DND-41 (cell line): ENCODE results near the gene MS4A4E.
"Not testable (repeated sequence)": the region's sequence is repeated elsewhere in the genome, so short reads cannot be mapped to it uniquely, and the experiment has no call there.

ENCODE experiments used
- ATAC-seq: fragments of 200-7000 bp; cut with Tn5 transposase; 3 replicates; pipeline ENCODE4 v1.9.1; 2021; ENCODE audit warnings: low read depth; ENCODE audit not compliant: insufficient read depth
- DNase-seq: peaks from one replicate; pipeline ENCODE4 v3.0.0-alpha.2; 2020
- H2AFZ ChIP-seq: 2 replicates; pipeline ENCODE4 v1.6.0; 2012; ENCODE audit warnings: low read depth, low read length
- H3K27ac ChIP-seq: 2 replicates; pipeline ENCODE4 v1.5.1; 2012; ENCODE audit warnings: low read length, inconsistent platforms
- H3K27me3 ChIP-seq: fragments of 200-600 bp; sonication (generic); 2 replicates; pipeline ENCODE4 v1.6.0; 2012; ENCODE audit warnings: low read length, mild to moderate bottlenecking, inconsistent platforms; ENCODE audit not compliant: insufficient read depth, poor library complexity
- H3K36me3 ChIP-seq: 2 replicates; pipeline ENCODE4 v1.5.1; 2012; ENCODE audit warnings: low read length, inconsistent platforms; ENCODE audit not compliant: insufficient read depth
- H3K4me1 ChIP-seq: 2 replicates; pipeline ENCODE4 v1.5.1; 2012; ENCODE audit warnings: mild to moderate bottlenecking, low read length; ENCODE audit not compliant: insufficient read depth
- H3K4me2 ChIP-seq: 2 replicates; pipeline ENCODE4 v1.6.0; 2012; ENCODE audit warnings: mild to moderate bottlenecking, moderate library complexity, low read length, inconsistent platforms; ENCODE audit not compliant: insufficient read depth
- H3K4me3 ChIP-seq, 2 experiments: fragments of 200-600 bp in 1 of 2; shearing (Covaris generic) in 1 of 2; 2 replicates each; pipeline ENCODE4 v1.5.1; 2012 to 2016; ENCODE audit warnings: inconsistent platforms in 2 of 2, low read length in 2 of 2, mild to moderate bottlenecking in 2 of 2, low read depth in 1 of 2, moderate library complexity in 1 of 2
- H3K79me2 ChIP-seq: 2 replicates; pipeline ENCODE4 v1.6.0; 2012; ENCODE audit warnings: low read length, inconsistent platforms; ENCODE audit not compliant: insufficient read depth
- H3K9ac ChIP-seq: 2 replicates; pipeline ENCODE4 v1.6.0; 2012; ENCODE audit warnings: low read depth, mild to moderate bottlenecking, inconsistent platforms, low read length, moderate library complexity
- H3K9me3 ChIP-seq: 2 replicates; pipeline ENCODE4 v1.5.1; 2012; ENCODE audit warnings: low read length, moderate library complexity, mild to moderate bottlenecking, inconsistent platforms; ENCODE audit not compliant: insufficient read depth, severe bottlenecking
- H4K20me1 ChIP-seq: 2 replicates; pipeline ENCODE4 v1.6.0; 2012; ENCODE audit warnings: low read length; ENCODE audit not compliant: insufficient read depth
- EZH2 ChIP-seq: IDR thresholded peaks from 3 replicates; pipeline ENCODE4 v1.6.1; 2012; ENCODE audit warnings: borderline replicate concordance, low read depth, mild to moderate bottlenecking, moderate library complexity, low read length, inconsistent platforms; ENCODE audit not compliant: severe bottlenecking
- TF ChIP-seq, protein P1 (sequence below): IDR thresholded peaks from 2 replicates; pipeline ENCODE4 v1.5.1; 2012; ENCODE audit warnings: borderline replicate concordance, low read length, moderate library complexity, mild to moderate bottlenecking; ENCODE audit not compliant: poor library complexity, severe bottlenecking; ENCODE audit errors: extremely low read depth

MS4A4E gene

DNA sequence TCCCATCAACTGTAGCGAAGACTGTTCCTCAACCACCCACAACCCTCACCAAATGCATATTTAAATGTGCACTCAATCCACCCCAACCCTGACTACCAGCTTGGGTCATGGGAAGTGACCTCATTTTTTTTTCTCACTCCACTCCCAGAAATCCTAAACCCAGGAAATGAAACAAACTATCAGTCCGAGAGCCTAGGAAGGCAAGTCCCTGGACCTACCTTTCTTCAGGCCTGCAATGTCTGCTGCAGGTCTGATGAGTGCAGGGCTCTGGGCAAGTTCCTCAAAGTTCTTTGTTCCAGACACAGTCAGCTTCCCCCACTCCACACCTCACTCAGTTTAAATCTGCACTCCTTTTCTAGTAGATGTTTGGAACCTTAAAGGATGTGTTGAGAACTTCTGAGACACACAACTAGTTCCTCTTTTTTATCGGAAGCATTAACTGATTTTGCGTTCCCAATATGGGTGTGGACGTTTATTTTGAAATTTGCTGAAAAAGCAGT, at the start of gene MS4A4E:
TSS of gene MS4A4E (minus strand) at position 398 of the 500 bp plus-strand sequence. CDS start 13,082 bp downstream, outside the sequence.
- Histone ChIP-seq H4K20me1 (no peaks in the 10 kb centered on the region), H3K27me3 (no peaks in the 10 kb centered on the region), H3K9ac (no peak within 1 kb of the TSS), H3K9me3 (no peaks in the 10 kb centered on the region), H3K36me3 (no peaks in the 10 kb centered on the region), H3K4me3 (no peak within 1 kb of the TSS), H3K27ac (no peak within 1 kb of the TSS), H3K4me2 (no peak within 1 kb of the TSS), H3K79me2 (no peaks in the 10 kb centered on the region), H3K4me1 (no peaks in the 10 kb centered on the region), H2AFZ (no peak within 1 kb of the TSS)
- no peak for TF ChIP-seq EZH2
- TF ChIP-seq, protein P1, sequence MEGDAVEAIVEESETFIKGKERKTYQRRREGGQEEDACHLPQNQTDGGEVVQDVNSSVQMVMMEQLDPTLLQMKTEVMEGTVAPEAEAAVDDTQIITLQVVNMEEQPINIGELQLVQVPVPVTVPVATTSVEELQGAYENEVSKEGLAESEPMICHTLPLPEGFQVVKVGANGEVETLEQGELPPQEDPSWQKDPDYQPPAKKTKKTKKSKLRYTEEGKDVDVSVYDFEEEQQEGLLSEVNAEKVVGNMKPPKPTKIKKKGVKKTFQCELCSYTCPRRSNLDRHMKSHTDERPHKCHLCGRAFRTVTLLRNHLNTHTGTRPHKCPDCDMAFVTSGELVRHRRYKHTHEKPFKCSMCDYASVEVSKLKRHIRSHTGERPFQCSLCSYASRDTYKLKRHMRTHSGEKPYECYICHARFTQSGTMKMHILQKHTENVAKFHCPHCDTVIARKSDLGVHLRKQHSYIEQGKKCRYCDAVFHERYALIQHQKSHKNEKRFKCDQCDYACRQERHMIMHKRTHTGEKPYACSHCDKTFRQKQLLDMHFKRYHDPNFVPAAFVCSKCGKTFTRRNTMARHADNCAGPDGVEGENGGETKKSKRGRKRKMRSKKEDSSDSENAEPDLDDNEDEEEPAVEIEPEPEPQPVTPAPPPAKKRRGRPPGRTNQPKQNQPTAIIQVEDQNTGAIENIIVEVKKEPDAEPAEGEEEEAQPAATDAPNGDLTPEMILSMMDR, result no peak
- ATAC-seq (no peak), DNase-seq (no peak)

DNA sequence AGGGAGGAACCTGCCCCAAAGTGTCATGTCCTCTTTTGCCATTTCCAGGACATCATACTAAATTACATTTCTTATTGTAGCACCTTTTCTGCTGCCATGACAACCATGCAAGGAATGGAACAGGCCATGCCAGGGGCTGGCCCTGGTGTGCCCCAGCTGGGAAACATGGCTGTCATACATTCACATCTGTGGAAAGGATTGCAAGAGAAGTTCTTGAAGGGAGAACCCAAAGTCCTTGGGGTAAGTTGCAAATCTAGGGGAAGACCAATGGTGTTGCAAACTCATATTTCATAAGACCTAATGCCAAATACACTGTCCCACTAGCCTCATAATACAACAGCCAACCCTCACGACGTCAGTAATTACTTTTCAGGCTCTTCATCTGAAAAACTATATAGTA, 49.2 kb upstream of the MS4A4E start:
- H3K36me3 ChIP-seq, result no peaks in the 10 kb centered on the region
- no peak for TF ChIP-seq EZH2
- TF ChIP-seq, protein P1, result no peak

DNA sequence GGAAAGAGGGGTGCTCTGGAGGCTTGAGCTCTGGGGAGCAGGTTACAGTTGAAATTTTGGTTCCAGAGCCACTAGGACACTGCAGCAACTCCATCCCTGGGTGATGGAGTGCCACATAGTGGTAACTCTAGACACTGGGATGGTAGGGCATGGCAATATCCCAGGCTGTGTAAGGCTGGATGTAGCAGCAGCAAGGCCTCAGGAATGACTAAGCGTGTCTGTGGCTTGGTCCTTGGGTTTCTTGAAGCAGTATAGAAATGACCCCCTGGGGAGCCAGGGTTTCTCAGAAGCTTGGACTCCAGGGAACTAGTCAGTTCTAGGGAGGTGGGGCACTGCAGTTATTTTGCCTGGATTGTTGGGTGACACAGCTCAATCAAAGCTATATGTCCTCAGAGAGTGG, 45.6 kb upstream of the MS4A4E start:
- Histone ChIP-seq H3K79me2 (no peaks in the 10 kb centered on the region), H3K27ac (no peak overlapping the region), H3K9me3 (no peaks in the 10 kb centered on the region), H2AFZ (no peak overlapping the region), H3K4me2 (no peak overlapping the region), H3K36me3 (no peaks in the 10 kb centered on the region), H3K27me3 (no peaks in the 10 kb centered on the region), H3K4me1 (no peaks in the 10 kb centered on the region), H3K4me3 (no peak overlapping the region), H3K9ac (no peak overlapping the region), H4K20me1 (no peaks in the 10 kb centered on the region)
- DNase-seq (no peak), ATAC-seq (no peak)
- TF ChIP-seq EZH2, result no peak
- TF ChIP-seq, protein P1, result no peak

More for the DNA sequence above, 49.2 kb upstream of the MS4A4E start:
- no peak overlapping the region for H2AFZ ChIP-seq
- no peaks in the 10 kb centered on the region for H3K4me1 ChIP-seq
- no peak overlapping the region for H3K4me2 ChIP-seq
- H3K79me2 ChIP-seq, result no peaks in the 10 kb centered on the region
- no peak overlapping the region for H3K9ac ChIP-seq
- H3K27ac ChIP-seq, result no peak overlapping the region
- H3K4me3 ChIP-seq, result no peak overlapping the region
- ATAC-seq (no peak), DNase-seq (no peak)
- H3K9me3 ChIP-seq, result no peaks in the 10 kb centered on the region
- H3K27me3 ChIP-seq, result no peaks in the 10 kb centered on the region
- H4K20me1 ChIP-seq, result no peaks in the 10 kb centered on the region

- not testable (repeated sequence) for H3K79me2 ChIP-seq, H3K4me2 ChIP-seq, H2AFZ ChIP-seq, H3K9ac ChIP-seq, H4K20me1 ChIP-seq, ATAC-seq, H3K4me3 ChIP-seq, H3K27ac ChIP-seq, H3K4me1 ChIP-seq, H3K36me3 ChIP-seq, DNase-seq, H3K9me3 ChIP-seq, H3K27me3 ChIP-seq
Measured at GRCh38 chr11:60285411-60286126, 42.6 kb upstream of the MS4A4E start.
